Measurements from ENCODE around the gene CABCOCO1. TPM values are rescaled to one million over a fixed set of nuclear protein-coding genes. Genes with fewer than 3 reads are reported as not detected.

The CABCOCO1 gene
- total RNA-seq, 1 donor, result 0.43 TPM

- peak; percentile 51 for DNase-seq (ENCODE audit: low read depth)
- H3K4me3 ChIP-seq (ENCODE audit: low read depth, low read length), result no peak overlapping the region
- no peak for TF ChIP-seq CTCF (IDR thresholded peaks at IDR 0.05; ENCODE audit: insufficient read depth, low read depth, low read length)
These were observed 95.0 kb downstream of the CABCOCO1 start for GRCh38 chr10:61757525-61758397.

GRCh38 chr10:61758433-61758832, 95.7 kb downstream of the CABCOCO1 start:
- DNase-seq (ENCODE audit: low read depth), result peak; percentile 91
- no peak overlapping the region for H3K4me3 ChIP-seq (ENCODE audit: low read depth, low read length)
- TF ChIP-seq CTCF (IDR thresholded peaks at IDR 0.05; ENCODE audit: insufficient read depth, low read depth, low read length), result no peak

- DNase-seq (ENCODE audit: low read depth), result no peak
- H3K4me3 ChIP-seq (ENCODE audit: low read depth, low read length), result no peak overlapping the region
- TF ChIP-seq CTCF (IDR thresholded peaks at IDR 0.05; ENCODE audit: insufficient read depth, low read depth, low read length), result no peak
These were observed 97.0 kb downstream of the CABCOCO1 start for GRCh38 chr10:61759751-61760150.

- TF ChIP-seq CTCF (IDR thresholded peaks at IDR 0.05; ENCODE audit: insufficient read depth, low read depth, low read length), result no peak
- H3K4me3 ChIP-seq (ENCODE audit: low read depth, low read length), result no peak overlapping the region
- peak; percentile 97 for DNase-seq (ENCODE audit: low read depth)
These were observed 98.5 kb downstream of the CABCOCO1 start for GRCh38 chr10:61760943-61761824.

- no peak overlapping the region for H3K4me3 ChIP-seq (ENCODE audit: low read depth, low read length)
- TF ChIP-seq CTCF (IDR thresholded peaks at IDR 0.05; ENCODE audit: insufficient read depth, low read depth, low read length), result no peak
These were observed 99.1 kb downstream of the CABCOCO1 start for GRCh38 chr10:61761825-61762217.

GRCh38 chr10:61763778-61764177, 101.0 kb downstream of the CABCOCO1 start:
- TF ChIP-seq CTCF (IDR thresholded peaks at IDR 0.05; ENCODE audit: insufficient read depth, low read depth, low read length), result no peak
- no peak for DNase-seq (ENCODE audit: low read depth)
- H3K4me3 ChIP-seq (ENCODE audit: low read depth, low read length), result no peak overlapping the region

More at GRCh38 chr10:61761825-61762217, 99.1 kb downstream of the CABCOCO1 start:
- DNase-seq (ENCODE audit: low read depth), result no peak

Data from fibroblast of villous mesenchyme (primary cell).